ENCODE measurements around the gene MATN4.

MATN4 gene

DNA sequence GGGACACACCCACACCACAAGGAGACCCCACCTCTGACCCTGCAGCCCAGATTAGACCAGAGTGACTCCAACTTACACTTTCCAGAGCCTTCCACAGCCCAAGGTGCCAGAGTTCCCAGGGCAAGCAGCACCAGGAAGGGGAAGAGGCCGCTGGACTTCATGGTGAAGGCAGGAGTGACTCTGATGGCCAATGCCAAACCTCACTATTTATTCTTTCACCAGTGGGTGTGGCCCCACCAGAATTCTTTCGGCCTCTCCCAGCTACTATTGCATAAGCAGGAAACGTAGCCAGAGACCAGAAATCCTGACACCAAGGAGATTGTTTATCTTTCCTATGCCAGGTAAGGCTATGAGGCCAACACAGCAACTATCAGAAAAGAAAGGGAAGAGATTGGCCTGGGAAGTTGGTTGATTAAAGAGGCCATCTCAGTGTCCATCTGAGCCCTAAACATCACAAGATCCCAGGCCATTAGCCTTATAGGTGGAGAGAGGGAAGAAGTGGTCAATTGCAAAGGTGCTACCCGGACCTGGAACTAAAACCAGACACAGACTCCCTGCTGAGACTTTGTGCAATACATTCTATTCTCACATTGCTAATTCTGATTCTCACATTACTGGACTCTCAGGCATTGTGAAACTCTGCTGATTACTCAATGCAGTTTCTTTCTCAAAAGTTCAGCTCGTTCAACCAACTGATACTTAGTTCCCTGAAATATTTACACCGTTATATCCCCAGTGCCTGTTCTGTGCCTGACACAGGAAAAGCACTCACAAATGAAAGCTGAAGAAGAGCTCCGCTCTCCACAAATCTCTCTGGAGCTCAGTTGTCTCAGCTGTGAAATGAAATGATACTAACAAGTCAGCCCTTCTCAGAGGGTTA, 53.5 kb downstream of the MATN4 start, which contains the start of gene SLPI:
TSS of gene SLPI (minus strand) at position 182 of the 880 bp plus-strand sequence. CDS start at position 161, 21 bp downstream.
- peak; percentile 54 for DNase-seq (ENCODE audit: low spot score)
- FAIRE-seq = peak; percentile 13

DNA sequence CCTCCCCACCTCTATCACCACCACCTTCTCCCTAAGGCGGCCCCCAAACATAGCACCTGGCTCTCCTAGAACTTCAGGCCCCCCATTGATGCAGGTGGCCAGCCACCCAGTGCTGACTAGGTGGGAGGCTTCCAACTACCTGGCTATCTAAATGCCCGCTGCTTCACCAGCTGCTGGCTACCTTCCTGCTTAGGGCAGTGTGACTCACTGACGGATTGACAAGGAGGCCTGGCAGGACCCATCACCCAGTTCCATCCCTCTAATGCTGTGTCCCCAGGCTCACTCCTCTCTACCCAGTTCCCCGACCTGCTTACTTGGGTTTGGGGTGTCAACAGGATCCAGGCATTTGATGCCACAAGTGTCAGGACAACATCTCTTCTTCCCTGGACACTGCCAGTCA, 54.8 kb downstream of the MATN4 start:
- DNase-seq (ENCODE audit: low spot score) (no peak), FAIRE-seq (no peak)

DNA sequence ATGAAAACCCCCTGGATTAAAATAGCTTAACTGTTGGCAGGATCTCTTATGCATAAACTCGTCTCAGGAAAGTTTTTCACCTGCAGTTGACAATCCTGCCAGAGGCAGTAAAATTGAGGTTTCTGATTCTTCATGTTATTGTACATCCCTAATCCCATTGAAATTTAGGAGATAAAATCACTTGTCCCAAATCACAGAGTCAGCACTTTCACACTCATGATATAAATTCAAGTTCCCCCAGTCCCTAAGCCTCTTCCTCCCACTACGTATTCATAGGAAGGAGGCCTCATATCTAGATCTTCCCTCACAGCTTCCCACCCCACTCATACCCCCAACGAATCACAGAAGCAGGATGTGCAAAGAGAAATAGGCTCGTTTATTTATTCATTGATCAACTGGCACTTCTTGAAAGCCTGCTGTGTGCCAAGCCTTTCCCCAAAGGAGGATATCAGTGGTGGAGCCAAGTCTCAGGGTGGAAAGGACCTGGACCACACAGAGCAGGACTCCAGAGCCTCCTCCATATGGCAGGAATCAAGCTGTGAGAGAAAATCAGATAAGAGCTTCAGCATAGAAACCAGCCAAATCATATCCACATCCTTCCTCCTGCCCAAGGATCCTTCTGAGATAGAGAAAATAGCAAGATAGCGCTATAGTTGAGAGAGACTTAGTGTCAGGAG, 56.1 kb downstream of the MATN4 start:
- FAIRE-seq (no peak), DNase-seq (ENCODE audit: low spot score) (no peak)

DNA sequence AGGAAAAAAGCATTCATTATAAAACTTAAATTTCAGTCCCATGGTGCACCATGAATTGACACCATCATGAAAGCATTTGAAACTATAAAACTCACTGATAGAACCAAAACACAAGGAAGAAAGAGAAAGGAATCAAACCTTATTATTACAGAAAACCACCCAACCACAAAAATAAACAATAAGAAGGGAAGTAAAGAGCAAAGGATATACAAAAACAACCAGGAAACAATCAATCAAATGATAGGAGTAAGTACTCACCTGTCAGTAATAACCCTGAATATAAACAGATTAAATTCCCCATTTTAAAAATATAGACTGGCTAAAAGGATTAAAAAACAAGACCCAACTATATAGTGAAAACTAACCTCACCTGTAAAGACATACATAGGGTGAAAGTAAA, 59.5 kb downstream of the MATN4 start:
- FAIRE-seq = no peak
- DNase-seq (ENCODE audit: low spot score) = no peak

DNA sequence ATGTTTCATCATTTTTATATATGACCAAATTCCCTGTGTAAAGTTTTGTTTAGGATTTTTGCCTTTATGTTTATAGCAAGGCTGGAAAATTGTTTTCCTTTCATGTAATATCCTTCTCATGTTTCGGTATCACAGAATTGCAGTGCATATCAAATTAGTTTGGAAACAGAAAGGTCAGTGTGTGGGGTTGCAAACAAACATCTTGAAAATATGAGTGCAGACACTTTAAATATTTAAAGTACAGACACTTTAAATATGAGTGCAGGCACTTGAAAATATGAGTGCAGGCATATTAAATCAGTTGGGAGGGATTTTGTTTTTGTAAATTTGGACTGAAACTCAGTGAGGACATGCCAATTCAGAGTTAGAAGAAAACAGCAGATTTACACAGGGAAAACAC, 60.2 kb downstream of the MATN4 start:
- FAIRE-seq = no peak
- no peak for DNase-seq (ENCODE audit: low spot score)

- DNase-seq (ENCODE audit: low spot score) = no peak
These were observed 62.0 kb downstream of the MATN4 start for GRCh38 chr20:45246109-45246508.

More at GRCh38 chr20:45246109-45246508, 62.0 kb downstream of the MATN4 start:
- peak; percentile 48 for FAIRE-seq

All from urothelium cell line (cell line).